Astrocyte (in vitro differentiated cells and primary cell): Measurements from ENCODE around the gene ZNF783. TPM values are rescaled to one million over a fixed set of nuclear protein-coding genes. Genes with fewer than 3 reads are reported as not detected.

Experiments used
- DNase-seq: peaks from one replicate; pipeline ENCODE4 v3.0.0-alpha.2; 2010; ENCODE audit warnings: low read depth
- FAIRE-seq: peaks from 2 replicates; lab custom pipeline; 2011; peaks lifted over from hg19 to GRCh38; lab: Jason Lieb, UNC
- H2AFZ ChIP-seq: 2 replicates; pipeline ENCODE4 v1.6.0; 2012; ENCODE audit warnings: low read depth, low read length, inconsistent platforms
- H3K27ac ChIP-seq: 2 replicates; pipeline ENCODE4 v1.5.1; 2011; ENCODE audit warnings: low read depth, low read length, inconsistent platforms
- H3K27me3 ChIP-seq: 2 replicates; pipeline ENCODE4 v1.6.0; 2011; ENCODE audit warnings: low read length, inconsistent platforms; ENCODE audit not compliant: insufficient read depth
- H3K36me3 ChIP-seq: 2 replicates; pipeline ENCODE4 v1.5.1; 2011; ENCODE audit warnings: low read length, inconsistent platforms; ENCODE audit not compliant: insufficient read depth
- H3K4me1 ChIP-seq: 2 replicates; pipeline ENCODE4 v1.5.1; 2011; ENCODE audit warnings: low read length, inconsistent platforms; ENCODE audit not compliant: insufficient read depth
- H3K4me2 ChIP-seq: 2 replicates; pipeline ENCODE4 v1.6.0; 2012; ENCODE audit warnings: low read length, inconsistent platforms
- H3K4me3 ChIP-seq: 2 replicates; pipeline ENCODE4 v1.5.1; 2011; ENCODE audit warnings: low read depth, mild to moderate bottlenecking, low read length, inconsistent platforms; ENCODE audit not compliant: insufficient read depth
- H3K79me2 ChIP-seq: 2 replicates; pipeline ENCODE4 v1.6.0; 2012; ENCODE audit warnings: mild to moderate bottlenecking, low read length, inconsistent platforms; ENCODE audit not compliant: insufficient read depth
- H3K9ac ChIP-seq: 2 replicates; pipeline ENCODE4 v1.6.0; 2012; ENCODE audit warnings: mild to moderate bottlenecking, low read length, inconsistent platforms
- H3K9me3 ChIP-seq: 2 replicates; pipeline ENCODE4 v1.5.1; 2012; ENCODE audit warnings: low read depth, mild to moderate bottlenecking, low read length, inconsistent platforms; ENCODE audit not compliant: insufficient read depth
- H4K20me1 ChIP-seq: 2 replicates; pipeline ENCODE4 v1.6.0; 2012; ENCODE audit warnings: low read length, inconsistent platforms; ENCODE audit not compliant: insufficient read depth
- H3K27ac Mint-ChIP-seq: one replicate; pipeline ENCODE4 v1.8.0; 2021; ENCODE audit warnings: mild to moderate bottlenecking, mixed read lengths; ENCODE audit not compliant: unreplicated experiment
- H3K27me3 Mint-ChIP-seq: one replicate; pipeline ENCODE4 v1.8.0; 2021; ENCODE audit warnings: low read depth, mixed read lengths; ENCODE audit not compliant: unreplicated experiment
- H3K36me3 Mint-ChIP-seq: one replicate; pipeline ENCODE4 v1.8.0; 2021; ENCODE audit warnings: low read depth, mixed read lengths; ENCODE audit not compliant: unreplicated experiment
- H3K4me1 Mint-ChIP-seq: one replicate; pipeline ENCODE4 v1.8.0; 2021; ENCODE audit warnings: low read depth, mixed read lengths; ENCODE audit not compliant: unreplicated experiment
- H3K4me3 Mint-ChIP-seq: one replicate; pipeline ENCODE4 v1.8.0; 2021; ENCODE audit warnings: mild to moderate bottlenecking, moderate library complexity, mixed read lengths; ENCODE audit not compliant: unreplicated experiment
- H3K9me3 Mint-ChIP-seq: one replicate; pipeline ENCODE4 v1.8.0; 2021; ENCODE audit warnings: mild to moderate bottlenecking, mixed read lengths; ENCODE audit not compliant: unreplicated experiment
- CTCF ChIP-seq: IDR thresholded peaks from 2 replicates; pipeline ENCODE4 v1.5.1; 2011; ENCODE audit warnings: low read depth, mild to moderate bottlenecking, inconsistent platforms, low read length, moderate library complexity; ENCODE audit not compliant: insufficient read depth
- EZH2 ChIP-seq: IDR thresholded peaks from 2 replicates; pipeline ENCODE4 v1.6.1; 2012; ENCODE audit warnings: mild to moderate bottlenecking, low read length, inconsistent platforms; ENCODE audit not compliant: insufficient read depth
- total RNA-seq: library from RNA; stranded (reverse); gene quantifications from 2 replicates; pipeline ENCODE4 v1.2.1, GENCODE V29; 2021

The ZNF783 gene
- total RNA-seq, 1 donor from 2014 or later, result 10.6 TPM

- FAIRE-seq, result no peak
- no peak for TF ChIP-seq EZH2
- TF ChIP-seq CTCF, result no peak
- peaks cover 33% of the 10 kb centered on the region for H3K36me3 ChIP-seq
These were observed 43.3 kb upstream of the ZNF783 start for GRCh38 chr7:149218469-149219420.

DNA sequence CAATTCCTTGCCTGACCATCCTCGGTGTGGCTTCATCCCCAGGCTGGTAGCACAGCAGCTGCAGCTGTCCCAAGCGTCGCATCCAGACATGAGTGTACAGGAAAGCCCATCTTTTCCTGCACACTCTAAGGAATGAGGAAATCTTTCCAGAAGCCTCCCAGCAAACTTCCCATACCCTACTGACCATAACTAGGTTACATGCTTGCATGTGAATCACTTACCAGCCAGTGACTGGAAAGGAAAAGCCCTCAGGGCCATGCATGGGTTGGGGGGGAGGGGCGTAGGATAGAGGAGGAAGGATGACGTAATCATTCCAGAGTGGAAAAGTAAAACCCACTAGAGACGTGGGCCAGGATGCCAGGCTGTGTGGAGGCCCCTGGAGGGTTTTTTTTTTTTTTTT lies 41.5 kb upstream of the ZNF783 start:
- Mint-ChIP-seq H3K4me1 (peaks cover 25% of the 10 kb centered on the region), H3K27ac (peak overlapping the region; percentile 78), H3K9me3 (peaks cover 3% of the 10 kb centered on the region), H3K36me3 (peaks cover 43% of the 10 kb centered on the region), H3K27me3 (no peaks in the 10 kb centered on the region), H3K4me3 (no peak overlapping the region)
- H3K4me1 ChIP-seq, result peaks cover 17% of the 10 kb centered on the region
- no peak overlapping the region for H3K27ac ChIP-seq
- TF ChIP-seq CTCF (no peak), EZH2 (no peak)
- FAIRE-seq (no peak), DNase-seq (peak; percentile 54)
- peaks cover 18% of the 10 kb centered on the region for H4K20me1 ChIP-seq
- no peaks in the 10 kb centered on the region for H3K9me3 ChIP-seq
- H3K36me3 ChIP-seq, result peaks cover 20% of the 10 kb centered on the region
- no peak overlapping the region for H2AFZ ChIP-seq
- no peak overlapping the region for H3K9ac ChIP-seq
- H3K4me2 ChIP-seq, result no peak overlapping the region
- no peak overlapping the region for H3K4me3 ChIP-seq
- peaks cover 2% of the 10 kb centered on the region for H3K79me2 ChIP-seq
- no peaks in the 10 kb centered on the region for H3K27me3 ChIP-seq

More at GRCh38 chr7:149218469-149219420, 43.3 kb upstream of the ZNF783 start:
- Mint-ChIP-seq H3K36me3 (peaks cover 48% of the 10 kb centered on the region), H3K4me1 (peaks cover 25% of the 10 kb centered on the region), H3K9me3 (peaks cover 3% of the 10 kb centered on the region), H3K27me3 (no peaks in the 10 kb centered on the region), H3K4me3 (peak overlapping the region; percentile 47), H3K27ac (peak overlapping the region; percentile 69)
- Histone ChIP-seq H3K27me3 (no peaks in the 10 kb centered on the region), H3K79me2 (peaks cover 2% of the 10 kb centered on the region), H3K9me3 (no peaks in the 10 kb centered on the region), H4K20me1 (peaks cover 18% of the 10 kb centered on the region), H3K27ac (peak overlapping the region; percentile 64), H3K4me2 (peak overlapping the region; percentile 15), H3K4me3 (no peak overlapping the region), H2AFZ (no peak overlapping the region), H3K9ac (peak overlapping the region; percentile 33), H3K4me1 (peaks cover 17% of the 10 kb centered on the region)
- peak; percentile 54 for DNase-seq

DNA sequence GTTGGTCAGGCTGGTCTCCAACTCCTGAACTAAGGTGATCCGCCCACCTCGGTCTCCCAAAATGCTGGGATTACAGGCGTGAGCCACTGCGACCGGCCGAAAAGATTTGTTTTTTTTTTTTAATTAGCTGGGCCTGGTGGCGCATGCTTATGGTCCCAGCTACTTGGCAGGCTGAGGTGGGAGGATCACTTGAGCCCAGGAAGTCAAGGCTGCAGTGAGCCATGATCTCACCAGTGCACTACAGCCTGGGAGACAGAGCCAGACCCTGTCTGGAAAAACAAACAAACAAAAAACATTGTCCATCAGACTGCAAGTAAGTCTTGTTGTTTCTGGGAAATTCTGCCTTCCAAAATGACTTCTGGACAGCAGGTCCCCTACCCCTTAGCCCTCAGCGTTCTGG lies 38.8 kb upstream of the ZNF783 start:
- peaks cover 3% of the 10 kb centered on the region for H3K9me3 Mint-ChIP-seq
- peaks cover 21% of the 10 kb centered on the region for H3K4me1 Mint-ChIP-seq
- peaks cover 24% of the 10 kb centered on the region for H3K36me3 Mint-ChIP-seq
- FAIRE-seq (no peak), DNase-seq (no peak)
- Histone ChIP-seq H3K9me3 (no peaks in the 10 kb centered on the region), H3K79me2 (peaks cover 2% of the 10 kb centered on the region), H3K27me3 (no peaks in the 10 kb centered on the region), H4K20me1 (peaks cover 14% of the 10 kb centered on the region), H3K27ac (no peak overlapping the region), H3K4me1 (peaks cover 16% of the 10 kb centered on the region), H2AFZ (no peak overlapping the region), H3K4me2 (no peak overlapping the region), H3K36me3 (peaks cover 7% of the 10 kb centered on the region), H3K4me3 (no peak overlapping the region), H3K9ac (no peak overlapping the region)
- H3K27ac Mint-ChIP-seq, result no peak overlapping the region
- no peak overlapping the region for H3K4me3 Mint-ChIP-seq
- no peak for TF ChIP-seq CTCF
- no peak for TF ChIP-seq EZH2
- H3K27me3 Mint-ChIP-seq, result no peaks in the 10 kb centered on the region
